HG03097 (cell line): Measurements from ENCODE around the gene GPR179.

Experiments
- ATAC-seq: cut with Tn5 transposase; IDR thresholded peaks from one replicate; pipeline ENCODE4 v1.9.1; 2021; ENCODE audit not compliant: unreplicated experiment, low FRiP score

The GPR179 gene

GRCh38 chr17:38344420-38344745, 627 bp upstream of the GPR179 start:
- ATAC-seq, result no peak

GRCh38 chr17:38342886-38343607, 709 bp downstream of the GPR179 start:
- ATAC-seq, result no peak

- ATAC-seq, result no peak
Measured at GRCh38 chr17:38341035-38341721, 2.6 kb downstream of the GPR179 start.

GRCh38 chr17:38339891-38340290, 3.9 kb downstream of the GPR179 start:
- ATAC-seq, result no peak

- no peak for ATAC-seq
Measured at GRCh38 chr17:38338535-38338934, 5.2 kb downstream of the GPR179 start.

GRCh38 chr17:38338053-38338452, 5.7 kb downstream of the GPR179 start:
- no peak for ATAC-seq

- no peak for ATAC-seq
Measured at GRCh38 chr17:38336838-38337237, 6.9 kb downstream of the GPR179 start.

GRCh38 chr17:38334480-38335364, 9.0 kb downstream of the GPR179 start:
- ATAC-seq, result no peak

- ATAC-seq, result no peak
Measured at GRCh38 chr17:38333635-38334295, 10.0 kb downstream of the GPR179 start.

- ATAC-seq, result no peak
Measured at GRCh38 chr17:38332735-38333134, 11.0 kb downstream of the GPR179 start.

GRCh38 chr17:38330941-38331411, 12.8 kb downstream of the GPR179 start:
- no peak for ATAC-seq

- ATAC-seq, result no peak
Measured at GRCh38 chr17:38329808-38330730, 13.7 kb downstream of the GPR179 start.

GRCh38 chr17:38329284-38329683, 14.5 kb downstream of the GPR179 start:
- ATAC-seq, result no peak

- no peak for ATAC-seq
Measured at GRCh38 chr17:38328620-38329019, 15.1 kb downstream of the GPR179 start.

- no peak for ATAC-seq
Measured at GRCh38 chr17:38327936-38328335, 15.8 kb downstream of the GPR179 start.

- no peak for ATAC-seq
Measured at GRCh38 chr17:38326996-38327792, 16.6 kb downstream of the GPR179 start.

GRCh38 chr17:38325221-38325851, 18.4 kb downstream of the GPR179 start:
- no peak for ATAC-seq

GRCh38 chr17:38324772-38325171, 19.0 kb downstream of the GPR179 start:
- no peak for ATAC-seq
